ENCODE measurements around the gene ZPBP2. TPM values are rescaled to one million over a fixed set of nuclear protein-coding genes. Genes with fewer than 3 reads are reported as not detected.

ZPBP2 gene
- total and polyA plus RNA-seq, 9 of the 15 experiments (the other 6 are each of a cell fraction or from before 2014, with no cell fraction given) = not detected

- H3K9me3 ChIP-seq (replicated peaks; ENCODE audit: control insufficient read depth, insufficient read depth, low read depth, low read length) = no peaks in the 10 kb centered on the region
- no TSS peak for BruUV-seq (replicated peaks)
- H3K27ac ChIP-seq (ENCODE audit: extremely low read depth, low read depth, low read length) = no peak overlapping the region
- H3K9ac ChIP-seq (ENCODE audit: insufficient read depth in 1 of 2, low read depth in 2 of 2, low read length in 2 of 2) = peak overlapping the region; percentile 77 to 83; a peak in 3 of 4 replicates
- ATAC-seq (no peak), DNase-seq (ENCODE audit: extremely low read depth in 1 of 4, low spot score in 3 of 4) (peak in 3 of 4 experiments; percentile 33 to 49 (median 35)), FAIRE-seq (peak; percentile 65)
- intact Hi-C loops (cut with micrococcal nuclease) = loop anchor here (2.0 kb wide), 1 partner anchor 27 kb away; no protein-coding TSS in a partner anchor
- peaks cover 33% of the 10 kb centered on the region for H3K79me2 ChIP-seq (ENCODE audit: control insufficient read depth, insufficient read depth, low read length)
- TF ChIP-seq ZNF583 (CRISPR knock-in tag; IDR thresholded peaks at IDR 0.05) (no peak), RFX1 (IDR thresholded peaks at IDR 0.05) (peak; percentile 82)
- H3K9me1 ChIP-seq (ENCODE audit: control insufficient read depth, insufficient read depth, low read length) = peaks cover 13% of the 10 kb centered on the region
- ChIA-PET CTCF (ENCODE audit: low intra/inter-chr PET ratio) (no interaction called here), POLR2A (interaction anchor here (0.5 to 2.0 kb wide), 6 partner anchors 7 to 113 kb away, joined by 3 to 7 read pairs (median 4); partner anchors contain the start of gene GSDMB)
- peaks cover 38% of the 10 kb centered on the region; the same call in 2 of the 3 replicates for H3K36me3 ChIP-seq (ENCODE audit: control insufficient read depth, insufficient read depth, low read length)
- peaks cover 27 to 47% of the 10 kb centered on the region in 2 experiments for H3K4me1 ChIP-seq (replicated peaks in 1 of 2; ENCODE audit: control insufficient read depth in 2 of 2, insufficient read depth in 2 of 2, low read length in 2 of 2)
- WGBS (ENCODE audit: insufficient coverage, low coverage, missing lambda C conversion rate) = 57% methylated on average over 11 of the region's 11 CpGs
- H3K4me2 ChIP-seq (ENCODE audit: insufficient read depth, low read length) = peak overlapping the region; percentile 95; the same call in 1 of the 2 replicates
- H3K4me3 ChIP-seq = no peak overlapping the region
- no peaks in the 10 kb centered on the region for H3K27me3 ChIP-seq (ENCODE audit: control insufficient read depth in 2 of 2, insufficient read depth in 2 of 2, low read length in 2 of 2)
- in situ Hi-C loops (cut with MboI) = no loop called here
- no peak overlapping the region for H2AFZ ChIP-seq (ENCODE audit: low read depth, low read length)
- 0 out of 2 replicates have a peak, but pooled peaks cover 14% of the 10 kb centered on the region for H4K20me1 ChIP-seq (replicated peaks; ENCODE audit: control insufficient read depth, insufficient read depth, low read length)
Measured at GRCh38 chr17:39925282-39926134, 57.5 kb downstream of the ZPBP2 start.

DNA sequence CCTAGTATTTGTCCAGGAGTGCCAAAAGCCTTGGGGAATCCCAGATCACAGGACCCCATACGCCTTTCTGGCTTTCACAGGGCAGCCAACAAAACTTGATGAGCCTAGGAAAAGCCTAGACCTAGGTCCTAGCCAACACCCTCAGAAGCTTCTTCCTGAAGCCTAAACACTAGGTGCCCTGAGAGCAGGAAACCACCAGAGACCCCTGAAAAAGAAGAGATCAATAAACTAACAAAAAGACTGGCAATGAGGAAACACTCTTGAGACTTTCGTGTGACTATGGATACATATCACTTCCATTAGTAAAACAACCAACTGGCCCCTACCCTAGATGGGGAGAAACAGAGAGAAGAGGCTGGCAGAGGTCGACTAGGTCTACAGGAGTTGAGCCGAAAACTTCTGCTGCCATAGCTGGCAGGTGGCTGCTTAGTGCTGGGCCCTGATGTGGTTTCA, 58.2 kb downstream of the ZPBP2 start:
- intact Hi-C loops (cut with micrococcal nuclease) = loop anchor here (2.0 kb wide), 1 partner anchor 27 kb away; no protein-coding TSS in a partner anchor
- H2AFZ ChIP-seq (ENCODE audit: low read depth, low read length) = no peak overlapping the region
- no peak for FAIRE-seq
- CTCF ChIA-PET (ENCODE audit: low intra/inter-chr PET ratio) = no interaction called here
- no peaks in the 10 kb centered on the region for H3K27me3 ChIP-seq (ENCODE audit: control insufficient read depth in 2 of 2, insufficient read depth in 2 of 2, low read length in 2 of 2)
- POLR2A ChIA-PET = interaction anchor here (0.5 to 2.0 kb wide), 7 partner anchors 8 to 114 kb away, joined by 3 to 7 read pairs (median 3); partner anchors contain the start of gene GSDMB
- H3K36me3 ChIP-seq (ENCODE audit: control insufficient read depth, insufficient read depth, low read length) = peaks cover 32% of the 10 kb centered on the region; the same call in 2 of the 3 replicates
- H3K9me3 ChIP-seq (replicated peaks; ENCODE audit: control insufficient read depth, insufficient read depth, low read depth, low read length) = no peaks in the 10 kb centered on the region
- in situ Hi-C loops (cut with MboI) = no loop called here
- peaks cover 33% of the 10 kb centered on the region for H3K79me2 ChIP-seq (ENCODE audit: control insufficient read depth, insufficient read depth, low read length)
- peaks cover 12% of the 10 kb centered on the region for H3K9me1 ChIP-seq (ENCODE audit: control insufficient read depth, insufficient read depth, low read length)
- peaks cover 27 to 43% of the 10 kb centered on the region in 2 experiments for H3K4me1 ChIP-seq (replicated peaks in 1 of 2; ENCODE audit: control insufficient read depth in 2 of 2, insufficient read depth in 2 of 2, low read length in 2 of 2)
- 0 out of 2 replicates have a peak, but pooled peaks cover 14% of the 10 kb centered on the region for H4K20me1 ChIP-seq (replicated peaks; ENCODE audit: control insufficient read depth, insufficient read depth, low read length)
- BruUV-seq (replicated peaks) = no TSS peak
- peak overlapping the region; percentile 95 for H3K4me2 ChIP-seq (ENCODE audit: insufficient read depth, low read length)
- no peak for ATAC-seq
- peak overlapping the region; percentile 97 for H3K4me3 ChIP-seq
- peak overlapping the region; percentile 83 to 93; a peak in 3 of 4 replicates for H3K9ac ChIP-seq (ENCODE audit: insufficient read depth in 1 of 2, low read depth in 2 of 2, low read length in 2 of 2)
- no peak for DNase-seq (ENCODE audit: extremely low read depth in 1 of 4, low spot score in 3 of 4)
- WGBS (ENCODE audit: insufficient coverage, low coverage, missing lambda C conversion rate) = 33% methylated on average over 4 of the region's 4 CpGs
- no peak overlapping the region for H3K27ac ChIP-seq (ENCODE audit: extremely low read depth, low read depth, low read length)
- TF ChIP-seq POLR2H (tag; IDR thresholded peaks at IDR 0.05; ENCODE audit: low read depth) (no peak), MECOM (CRISPR knock-in tag; IDR thresholded peaks at IDR 0.05) (no peak), CREM (IDR thresholded peaks at IDR 0.05; ENCODE audit: low read depth) (no peak), MLLT1 (IDR thresholded peaks at IDR 0.05) (no peak), CBX2 (IDR thresholded peaks at IDR 0.05; ENCODE audit: insufficient read depth, low read length, poor library complexity, severe bottlenecking) (no peak), HMG20A (CRISPR knock-in tag; conservative IDR thresholded peaks at IDR 0.05) (no peak)
- TF ChIP-seq, protein P1, sequence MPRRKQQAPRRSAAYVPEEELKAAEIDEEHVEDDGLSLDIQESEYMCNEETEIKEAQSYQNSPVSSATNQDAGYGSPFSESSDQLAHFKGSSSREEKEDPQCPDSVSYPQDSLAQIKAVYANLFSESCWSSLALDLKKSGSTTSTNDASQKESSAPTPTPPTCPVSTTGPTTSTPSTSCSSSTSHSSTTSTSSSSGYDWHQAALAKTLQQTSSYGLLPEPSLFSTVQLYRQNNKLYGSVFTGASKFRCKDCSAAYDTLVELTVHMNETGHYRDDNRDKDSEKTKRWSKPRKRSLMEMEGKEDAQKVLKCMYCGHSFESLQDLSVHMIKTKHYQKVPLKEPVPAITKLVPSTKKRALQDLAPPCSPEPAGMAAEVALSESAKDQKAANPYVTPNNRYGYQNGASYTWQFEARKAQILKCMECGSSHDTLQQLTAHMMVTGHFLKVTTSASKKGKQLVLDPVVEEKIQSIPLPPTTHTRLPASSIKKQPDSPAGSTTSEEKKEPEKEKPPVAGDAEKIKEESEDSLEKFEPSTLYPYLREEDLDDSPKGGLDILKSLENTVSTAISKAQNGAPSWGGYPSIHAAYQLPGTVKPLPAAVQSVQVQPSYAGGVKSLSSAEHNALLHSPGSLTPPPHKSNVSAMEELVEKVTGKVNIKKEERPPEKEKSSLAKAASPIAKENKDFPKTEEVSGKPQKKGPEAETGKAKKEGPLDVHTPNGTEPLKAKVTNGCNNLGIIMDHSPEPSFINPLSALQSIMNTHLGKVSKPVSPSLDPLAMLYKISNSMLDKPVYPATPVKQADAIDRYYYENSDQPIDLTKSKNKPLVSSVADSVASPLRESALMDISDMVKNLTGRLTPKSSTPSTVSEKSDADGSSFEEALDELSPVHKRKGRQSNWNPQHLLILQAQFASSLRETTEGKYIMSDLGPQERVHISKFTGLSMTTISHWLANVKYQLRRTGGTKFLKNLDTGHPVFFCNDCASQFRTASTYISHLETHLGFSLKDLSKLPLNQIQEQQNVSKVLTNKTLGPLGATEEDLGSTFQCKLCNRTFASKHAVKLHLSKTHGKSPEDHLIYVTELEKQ (CRISPR knock-in tag; IDR thresholded peaks at IDR 0.05) = no peak

Data from K562 (cell line).